A549 (cell line): ENCODE data around the gene TLCD2.

ENCODE experiments used
- BCL3 ChIP-seq: fragments of >200 bp; sonication (Bioruptor Twin); formaldehyde crosslinking; IDR thresholded peaks from 3 replicates; pipeline ENCODE4 v1.6.1; 2016
- CBX8 ChIP-seq: fragments of 200-600 bp; sonication (generic); IDR thresholded peaks from 2 replicates; pipeline ENCODE4 v1.6.1; 2016
- CHD2 ChIP-seq: fragments of 150-350 bp; IDR thresholded peaks from 2 replicates; pipeline ENCODE4 v1.6.1; 2014; ENCODE audit warnings: low read length; ENCODE audit not compliant: partially characterized antibody
- CTCF ChIP-seq: fragments of >200 bp; sonication (Bioruptor Twin); formaldehyde crosslinking; IDR thresholded peaks from 3 replicates; pipeline ENCODE4 v1.5.1; 2016
- ELK1 ChIP-seq: fragments of 150-350 bp; IDR thresholded peaks from 2 replicates; pipeline ENCODE4 v1.6.1; 2014; ENCODE audit warnings: low read depth, mild to moderate bottlenecking, low read length
- EP300 ChIP-seq, 2 experiments: fragments of >200 bp; sonication (Bioruptor Twin); formaldehyde crosslinking; IDR thresholded peaks; 2 replicates in 1 of 2; 3 replicates in 1 of 2; pipeline ENCODE4 v1.6.1; 2016 to 2017
- MAX ChIP-seq: IDR thresholded peaks from 2 replicates; pipeline ENCODE4 v1.6.1; 2012
- NPAS2 ChIP-seq: fragments of 250-450 bp; sonication (Bioruptor Pico); IDR thresholded peaks from 2 replicates; pipeline ENCODE4 v1.8.0; 2022; ENCODE audit warnings: mild to moderate bottlenecking, moderate library complexity, borderline replicate concordance
- RAD21 ChIP-seq, 2 experiments: fragments of >200 bp in 1 of 2; sonication (Bioruptor Twin) in 1 of 2; formaldehyde crosslinking in 1 of 2; IDR thresholded peaks in 1 of 2; conservative IDR thresholded peaks in 1 of 2; 2 replicates in 1 of 2; 3 replicates in 1 of 2; pipeline ENCODE4 v1.6.1; 2012 to 2018; ENCODE audit warnings: inconsistent platforms in 1 of 2
- RFX5 ChIP-seq: fragments of 450-650 bp; IDR thresholded peaks from 2 replicates; pipeline ENCODE4 v1.7.1; 2014; ENCODE audit warnings: antibody characterized with exemption, mild to moderate bottlenecking, moderate library complexity
- USF2 ChIP-seq: fragments of 450-650 bp; IDR thresholded peaks from 2 replicates; pipeline ENCODE4 v1.6.1; 2014; ENCODE audit warnings: antibody characterized with exemption
- ZSCAN20 ChIP-seq: fragments of 250-450 bp; sonication (Bioruptor Pico); IDR thresholded peaks from 2 replicates; pipeline ENCODE4 v1.8.0; 2022; ENCODE audit warnings: mild to moderate bottlenecking, moderate library complexity
- TF ChIP-seq, protein P1 (sequence below): fragments of 250-450 bp; sonication (Bioruptor Pico); IDR thresholded peaks from 2 replicates; pipeline ENCODE4 v1.5.0; 2020; ENCODE audit warnings: low read depth, mild to moderate bottlenecking, moderate library complexity

DNA sequence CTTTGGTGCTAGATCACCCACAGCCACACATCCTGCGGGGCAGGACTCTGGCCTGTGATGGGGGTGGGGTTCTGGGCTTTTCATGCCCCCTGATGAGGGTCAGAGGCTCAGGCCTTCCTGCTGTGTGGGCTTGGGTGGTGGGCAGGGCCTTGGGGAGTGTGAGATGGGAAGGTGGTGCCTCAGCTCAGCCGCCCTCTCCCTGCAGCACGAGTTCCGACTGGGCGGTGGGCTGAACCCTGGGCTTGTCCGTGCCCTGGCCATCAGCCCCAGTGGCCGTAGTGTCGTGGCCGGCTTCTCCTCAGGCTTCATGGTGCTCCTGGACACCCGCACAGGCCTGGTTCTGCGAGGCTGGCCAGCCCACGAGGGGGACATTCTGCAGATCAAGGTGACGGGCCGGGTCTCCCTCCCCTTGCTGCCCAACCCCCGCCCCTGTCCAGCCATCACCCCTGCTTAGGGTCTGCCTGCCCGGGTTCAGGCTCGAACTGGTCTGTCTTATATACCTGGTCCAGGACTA lies 25.7 kb upstream of the TLCD2 start:
- TF ChIP-seq RFX5 = no peak
- TF ChIP-seq CTCF = no peak
- TF ChIP-seq USF2 = no peak
- TF ChIP-seq, protein P1, sequence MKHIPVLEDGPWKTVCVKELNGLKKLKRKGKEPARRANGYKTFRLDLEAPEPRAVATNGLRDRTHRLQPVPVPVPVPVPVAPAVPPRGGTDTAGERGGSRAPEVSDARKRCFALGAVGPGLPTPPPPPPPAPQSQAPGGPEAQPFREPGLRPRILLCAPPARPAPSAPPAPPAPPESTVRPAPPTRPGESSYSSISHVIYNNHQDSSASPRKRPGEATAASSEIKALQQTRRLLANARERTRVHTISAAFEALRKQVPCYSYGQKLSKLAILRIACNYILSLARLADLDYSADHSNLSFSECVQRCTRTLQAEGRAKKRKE (CRISPR knock-in tag) = no peak
- no peak for TF ChIP-seq EP300 (IDR thresholded peaks at IDR 0.05)
- no peak for TF ChIP-seq RAD21 (conservative IDR thresholded peaks at IDR 0.05 in 1 of 2, IDR thresholded peaks at IDR 0.05 in 1 of 2)
- TF ChIP-seq BCL3 = no peak
- TF ChIP-seq ELK1 = no peak
- no peak for TF ChIP-seq CHD2
- no peak for TF ChIP-seq ZSCAN20
- TF ChIP-seq CBX8 = no peak
- TF ChIP-seq MAX = no peak
- no peak for TF ChIP-seq NPAS2 (CRISPR knock-in tag)
